Esophagus muscularis mucosa (tissue), 3 donors: ENCODE data around the gene TTC32.

ENCODE experiments used
- POLR2AphosphoS5 ChIP-seq, 2 donors: sonication (generic); formaldehyde crosslinking; IDR thresholded peaks; one replicate each; pipeline ENCODE4 v1.6.1; 2017; ENCODE audit warnings: antibody characterized with exemption in 2 of 2
- TF ChIP-seq, protein P1 (sequence below), 3 experiments: fragments of 200-600 bp in 2 of 3; fragments of 450-650 bp in 1 of 3; sonication (generic) in 2 of 3; IDR thresholded peaks; one replicate each; pipeline ENCODE4 v1.5.1; 2017 to 2019; ENCODE audit warnings: antibody characterized with exemption in 3 of 3, mild to moderate bottlenecking in 2 of 3, moderate library complexity in 1 of 3

- TF ChIP-seq, protein P1, sequence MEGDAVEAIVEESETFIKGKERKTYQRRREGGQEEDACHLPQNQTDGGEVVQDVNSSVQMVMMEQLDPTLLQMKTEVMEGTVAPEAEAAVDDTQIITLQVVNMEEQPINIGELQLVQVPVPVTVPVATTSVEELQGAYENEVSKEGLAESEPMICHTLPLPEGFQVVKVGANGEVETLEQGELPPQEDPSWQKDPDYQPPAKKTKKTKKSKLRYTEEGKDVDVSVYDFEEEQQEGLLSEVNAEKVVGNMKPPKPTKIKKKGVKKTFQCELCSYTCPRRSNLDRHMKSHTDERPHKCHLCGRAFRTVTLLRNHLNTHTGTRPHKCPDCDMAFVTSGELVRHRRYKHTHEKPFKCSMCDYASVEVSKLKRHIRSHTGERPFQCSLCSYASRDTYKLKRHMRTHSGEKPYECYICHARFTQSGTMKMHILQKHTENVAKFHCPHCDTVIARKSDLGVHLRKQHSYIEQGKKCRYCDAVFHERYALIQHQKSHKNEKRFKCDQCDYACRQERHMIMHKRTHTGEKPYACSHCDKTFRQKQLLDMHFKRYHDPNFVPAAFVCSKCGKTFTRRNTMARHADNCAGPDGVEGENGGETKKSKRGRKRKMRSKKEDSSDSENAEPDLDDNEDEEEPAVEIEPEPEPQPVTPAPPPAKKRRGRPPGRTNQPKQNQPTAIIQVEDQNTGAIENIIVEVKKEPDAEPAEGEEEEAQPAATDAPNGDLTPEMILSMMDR (IDR thresholded peaks at IDR 0.05), result no peak
- TF ChIP-seq POLR2AphosphoS5 (IDR thresholded peaks at IDR 0.05), result no peak
These were observed 47.3 kb upstream of the TTC32 start for GRCh38 chr2:19949071-19949470.
